Spleen (tissue), 11 donors: ENCODE measurements around the gene WBP4. TPM values are rescaled to one million over a fixed set of nuclear protein-coding genes. Genes with fewer than 3 reads are reported as not detected.

ENCODE experiments used
- DNase-seq: peaks from one replicate; pipeline ENCODE4 v3.0.0-alpha.2; 2020
- H3K27ac ChIP-seq, 8 donors: fragments of 200-600 bp; sonication (generic) in 7 of 8; 1 replicate in 4 of 8; 2 replicates in 4 of 8; pipeline versions ENCODE4 v1.5.0 to v1.8.0; 2016 to 2021; ENCODE audit warnings: inconsistent platforms in 4 of 8, mild to moderate bottlenecking in 4 of 8, moderate library complexity in 1 of 8
- H3K27me3 ChIP-seq, 7 donors: fragments of 200-600 bp; sonication (generic) in 6 of 7; replicated peaks in 1 of 7; 1 replicate in 4 of 7; 2 replicates in 3 of 7; pipeline versions ENCODE4 v1.5.0 to v1.8.0; 2016 to 2021; ENCODE audit warnings: inconsistent platforms in 3 of 7, mild to moderate bottlenecking in 1 of 7
- H3K36me3 ChIP-seq, 6 donors: fragments of 200-600 bp; sonication (generic) in 5 of 6; 1 replicate in 4 of 6; 2 replicates in 2 of 6; pipeline versions ENCODE4 v1.5.0 to v1.8.0; 2016 to 2021; ENCODE audit warnings: inconsistent platforms in 2 of 6
- H3K4me1 ChIP-seq, 6 donors: fragments of 200-600 bp; sonication (generic) in 5 of 6; 1 replicate in 3 of 6; 2 replicates in 3 of 6; pipeline versions ENCODE4 v1.5.0 to v1.8.0; 2016 to 2021; ENCODE audit warnings: inconsistent platforms in 3 of 6
- H3K4me3 ChIP-seq, 8 donors: fragments of 200-600 bp; sonication (generic) in 7 of 8; 1 replicate in 4 of 8; 2 replicates in 4 of 8; pipeline versions ENCODE4 v1.5.0 to v1.8.0; 2016 to 2021; ENCODE audit warnings: inconsistent platforms in 4 of 8, mild to moderate bottlenecking in 4 of 8, moderate library complexity in 2 of 8
- H3K9me3 ChIP-seq, 8 donors: fragments of 200-600 bp; sonication (generic) in 7 of 8; 1 replicate in 4 of 8; 2 replicates in 4 of 8; pipeline versions ENCODE4 v1.5.0 to v1.8.0; 2016 to 2021; ENCODE audit warnings: inconsistent platforms in 4 of 8
- CTCF ChIP-seq, 11 experiments: fragments of 200-600 bp in 7 of 11; fragments of 450-650 bp in 4 of 11; sonication (generic) in 4 of 11; IDR thresholded peaks in 8 of 11; conservative IDR thresholded peaks in 3 of 11; 1 replicate in 7 of 11; 2 replicates in 4 of 11; pipeline versions ENCODE4 v1.4.0 to v1.8.0; 2016 to 2021; ENCODE audit warnings: antibody characterized with exemption in 11 of 11, inconsistent platforms in 4 of 11, mild to moderate bottlenecking in 1 of 11
- POLR2A ChIP-seq, 3 donors: fragments of 450-650 bp; IDR thresholded peaks; one replicate each; pipeline ENCODE4 v1.5.1; 2017; ENCODE audit warnings: antibody characterized with exemption in 3 of 3, mild to moderate bottlenecking in 1 of 3
- POLR2AphosphoS5 ChIP-seq, 3 donors: sonication (generic); formaldehyde crosslinking; IDR thresholded peaks; one replicate each; pipeline ENCODE4 v1.5.1; 2017; ENCODE audit warnings: antibody characterized with exemption in 3 of 3
- WGBS, 5 donors: extraction: QIAGEN DNeasy Blood & Tissue Kit in 3 of 5; methylation state at CpG; one replicate each; pipeline versions ENCODE4 v1.1.5 to v1.1.7; 2013 to 2018; 5-methylcytosine and 5-hydroxymethylcytosine counted together
- intact Hi-C: fragments of 100-400 bp; cut with DNase I; formaldehyde crosslinking; loops from one replicate; pipeline ENCODE4 v1.15.0; 2023; ENCODE audit warnings: low total_unique reads
- polyA plus RNA-seq, 3 donors: library from polyadenylated mRNA; stranded (reverse); fragments of 200-250 nt; gene quantifications; one replicate each; pipeline ENCODE4 v1.2.1, GENCODE V29; 2013
- total RNA-seq, 7 donors: library from RNA; depleted of rRNA in 3 of 7; stranded (reverse); fragments of >200 nt in 3 of 7; fragmentation: NEBNext Ultra II Directional in 4 of 7; extraction: Animal tissue kit (Norgen Biotek cat#: 25700) in 4 of 7; gene quantifications; one replicate each; pipeline versions ENCODE4 v1.1.0 to v1.2.1, GENCODE V29; 2016 to 2021
- donor health status: healthy with polysubstance abuse.
- donor health status: DM: no; HTN: no; CAD: no; lungs with moderate emphysema.
- donor health status: DM: no; HTN: no; CAD: no.
- donor health status: Bipolar disorder and iron deficiency.
- donor health status: healthy.
- donor health status: DM: no; HTN: no; CAD: no.
- donor health status: DM: yes; HTN: yes; CAD: no.

The WBP4 gene
- total and polyA plus RNA-seq, 10 donors = 7.0 to 9.2 (median 8.4) TPM

- no peak for DNase-seq
- peaks cover 0 to 17% (median 3%) of the 10 kb centered on the region in 6 donors for H3K36me3 ChIP-seq
- WGBS, 5 donors = 46 to 62% (median 58%) methylated on average over 6 of the region's 6 CpGs
- H3K4me1 ChIP-seq = peaks cover 10 to 83% (median 71%) of the 10 kb centered on the region in 6 donors
- no peaks in the 10 kb centered on the region for H3K27me3 ChIP-seq
- peak overlapping the region in 4 of 8 donors; percentile 15 to 69 (median 29) for H3K4me3 ChIP-seq
- H3K9me3 ChIP-seq = no peaks in the 10 kb centered on the region
- H3K27ac ChIP-seq = peak overlapping the region in 7 of 8 donors; percentile 38 to 95 (median 91)
- intact Hi-C loops = no loop called here
- no peak for TF ChIP-seq POLR2AphosphoS5 (IDR thresholded peaks at IDR 0.05)
- TF ChIP-seq POLR2A (IDR thresholded peaks at IDR 0.05) = no peak
- TF ChIP-seq CTCF (IDR thresholded peaks at IDR 0.05 in 8 of 11, conservative IDR thresholded peaks at IDR 0.05 in 3 of 11) = no peak
These were observed 45.4 kb upstream of the WBP4 start for GRCh38 chr13:41015920-41016319.

GRCh38 chr13:41017159-41017558 lies 44.1 kb upstream of the WBP4 start:
- peaks cover 6 to 80% (median 59%) of the 10 kb centered on the region in 6 donors for H3K4me1 ChIP-seq
- peak overlapping the region; percentile 0 to 69 (median 33) for H3K4me3 ChIP-seq
- H3K27me3 ChIP-seq = no peaks in the 10 kb centered on the region
- H3K9me3 ChIP-seq = no peaks in the 10 kb centered on the region
- TF ChIP-seq POLR2AphosphoS5 (IDR thresholded peaks at IDR 0.05) (peak in 1 of 3 donors; percentile 81), CTCF (IDR thresholded peaks at IDR 0.05 in 8 of 11, conservative IDR thresholded peaks at IDR 0.05 in 3 of 11) (no peak)
- peaks cover 0 to 8% (median 0%) of the 10 kb centered on the region in 6 donors for H3K36me3 ChIP-seq
- peak overlapping the region; percentile 16 to 95 (median 92) for H3K27ac ChIP-seq
- WGBS, 5 donors = 21 to 30% (median 26%) methylated on average over 2 of the region's 2 CpGs
- intact Hi-C loops = no loop called here
- DNase-seq = no peak

- peak overlapping the region; percentile 16 to 69 (median 33) for H3K4me3 ChIP-seq
- no peak for TF ChIP-seq CTCF (IDR thresholded peaks at IDR 0.05 in 8 of 11, conservative IDR thresholded peaks at IDR 0.05 in 3 of 11)
- TF ChIP-seq POLR2AphosphoS5 (IDR thresholded peaks at IDR 0.05) = no peak
- no peak for TF ChIP-seq POLR2A (IDR thresholded peaks at IDR 0.05)
- H3K27ac ChIP-seq = peak overlapping the region; percentile 82 to 95 (median 92)
- no peaks in the 10 kb centered on the region for H3K27me3 ChIP-seq
- no peaks in the 10 kb centered on the region for H3K9me3 ChIP-seq
- H3K36me3 ChIP-seq = peaks cover 0 to 3% (median 0%) of the 10 kb centered on the region in 6 donors
- WGBS, 5 donors = 15 to 44% (median 33%) methylated on average over 3 of the region's 3 CpGs
- H3K4me1 ChIP-seq = peaks cover 6 to 75% (median 50%) of the 10 kb centered on the region in 6 donors
- intact Hi-C loops = no loop called here
- no peak for DNase-seq
These were observed 43.3 kb upstream of the WBP4 start for GRCh38 chr13:41017817-41018601.

- 24 to 41% (median 30%) methylated on average over 1 of the region's 1 CpG for WGBS, 5 donors
- peaks cover 6 to 69% (median 45%) of the 10 kb centered on the region in 6 donors for H3K4me1 ChIP-seq
- H3K4me3 ChIP-seq = peak overlapping the region; percentile 16 to 69 (median 33)
- TF ChIP-seq CTCF (IDR thresholded peaks at IDR 0.05 in 8 of 11, conservative IDR thresholded peaks at IDR 0.05 in 3 of 11) = no peak
- H3K9me3 ChIP-seq = no peaks in the 10 kb centered on the region
- intact Hi-C loops = no loop called here
- no peaks in the 10 kb centered on the region for H3K27me3 ChIP-seq
- peak overlapping the region; percentile 82 to 95 (median 92) for H3K27ac ChIP-seq
- no peaks in the 10 kb centered on the region for H3K36me3 ChIP-seq
- DNase-seq = no peak
These were observed 42.7 kb upstream of the WBP4 start for GRCh38 chr13:41018602-41018948.
